HepG2 (cell line): ENCODE results near the gene RNF149. TPM values are rescaled to one million over a fixed set of nuclear protein-coding genes. Genes with fewer than 3 reads are reported as not detected.

Experiments used
- ATAC-seq: fragments of 200-7000 bp; cut with Tn5 transposase; 3 replicates; pipeline ENCODE4 v1.9.1; 2020; ENCODE audit warnings: mild to moderate bottlenecking, moderate library complexity
- BruUV-seq: library from RNA; stranded (reverse); fragments of 400-500 nt; replicated peaks from 2 replicates; lab custom pipeline; 2021; lab: Mats Ljungman, UMichigan
- CTCF ChIA-PET: fragments of 300-600 bp; formaldehyde crosslinking; extraction: SDS; loops from one replicate; lab custom pipeline; 2021; ENCODE audit warnings: low total read pairs, inconsistent platforms, low intra/inter-chr PET ratio; lab: Yijun Ruan, JAX
- POLR2A ChIA-PET: fragments of 350-600 bp; sonication (Branson Sonifier 250); formaldehyde crosslinking; loops from one replicate; lab custom pipeline; 2020; ENCODE audit warnings: antibody characterized with exemption, inconsistent platforms; lab: Yijun Ruan, JAX
- DNase-seq: peaks from one replicate; pipeline ENCODE4 v3.0.0-alpha.2; 2015; ENCODE audit warnings: low spot score
- FAIRE-seq: peaks from 3 replicates; lab custom pipeline; 2011; peaks lifted over from hg19 to GRCh38; lab: Jason Lieb, UNC
- H2AFZ ChIP-seq: one replicate; pipeline ENCODE4 v1.6.1; 2011; ENCODE audit warnings: low read length, inconsistent platforms
- H3K27ac ChIP-seq: fragments of 300-600 bp; 3 replicates; pipeline ENCODE4 v1.8.0; 2011; ENCODE audit warnings: mixed run types, mild to moderate bottlenecking, mixed read lengths, low read length, inconsistent platforms; ENCODE audit not compliant: insufficient read depth; ENCODE audit errors: extremely low read length
- H3K27me3 ChIP-seq, 2 experiments: fragments of 200-600 bp in 1 of 2; 2 replicates in 1 of 2; 3 replicates in 1 of 2; pipeline versions ENCODE4 v1.6.0 to v1.8.0; 2011; ENCODE audit warnings: low read length in 2 of 2, mild to moderate bottlenecking in 2 of 2, moderate library complexity in 2 of 2, inconsistent platforms in 1 of 2; ENCODE audit not compliant: insufficient read depth in 2 of 2, control insufficient read depth in 1 of 2
- H3K36me3 ChIP-seq, 2 experiments: fragments of 200-600 bp in 1 of 2; replicated peaks in 1 of 2; 2 replicates in 1 of 2; 3 replicates in 1 of 2; pipeline versions ENCODE4 v1.5.1 to v1.8.0; 2011; ENCODE audit warnings: low read length in 2 of 2, inconsistent platforms in 1 of 2; ENCODE audit not compliant: insufficient read depth in 2 of 2, control insufficient read depth in 1 of 2
- H3K4me1 ChIP-seq: 2 replicates; pipeline ENCODE4 v1.5.1; 2012; ENCODE audit warnings: low read length, inconsistent platforms; ENCODE audit not compliant: insufficient read depth
- H3K4me2 ChIP-seq: 2 replicates; pipeline ENCODE4 v1.6.0; 2011; ENCODE audit warnings: low read depth, low read length, inconsistent platforms
- H3K4me3 ChIP-seq, 3 experiments: fragments of 200-600 bp in 1 of 3; sonication (generic), shearing (Covaris generic) in 1 of 3; replicated peaks in 1 of 3; 2 replicates each; pipeline ENCODE4 v1.5.1; 2011 to 2016; ENCODE audit warnings: low read length in 3 of 3, inconsistent platforms in 2 of 3, low read depth in 2 of 3, mild to moderate bottlenecking in 2 of 3, control low read depth in 1 of 3, mixed read lengths in 1 of 3; ENCODE audit not compliant: insufficient read depth in 1 of 3
- H3K79me2 ChIP-seq: one replicate; pipeline ENCODE4 v1.6.1; 2011; ENCODE audit warnings: low read length, inconsistent platforms; ENCODE audit not compliant: insufficient read depth
- H3K9ac ChIP-seq: 2 replicates; pipeline ENCODE4 v1.6.0; 2011; ENCODE audit warnings: mild to moderate bottlenecking, low read depth, low read length, inconsistent platforms; ENCODE audit not compliant: insufficient read depth
- H3K9me3 ChIP-seq: 2 replicates; pipeline ENCODE4 v1.5.1; 2012; ENCODE audit warnings: mild to moderate bottlenecking, low read length
- H4K20me1 ChIP-seq: 2 replicates; pipeline ENCODE4 v1.6.0; 2011; ENCODE audit warnings: inconsistent platforms, mild to moderate bottlenecking, low read length, moderate library complexity; ENCODE audit not compliant: insufficient read depth
- MAF1 ChIP-seq: sonication (generic); formaldehyde crosslinking; IDR thresholded peaks from 2 replicates; pipeline ENCODE4 v1.5.0; 2020; ENCODE audit warnings: missing genetic modification reagents, borderline replicate concordance
- MAZ ChIP-seq, 2 experiments: sonication (generic) in 1 of 2; formaldehyde crosslinking in 1 of 2; IDR thresholded peaks; 2 replicates each; pipeline versions ENCODE4 v1.5.0 to v1.6.1; 2012 to 2020; ENCODE audit warnings: low read depth in 2 of 2, mild to moderate bottlenecking in 2 of 2, borderline replicate concordance in 1 of 2, improper control_type of control experiment in 1 of 2, low read length in 1 of 2, missing genetic modification reagents in 1 of 2, moderate library complexity in 1 of 2
- SYNCRIP ChIP-seq: fragments of 200-400 bp; formaldehyde crosslinking; IDR thresholded peaks from 2 replicates; pipeline ENCODE4 v1.6.1; 2018; ENCODE audit warnings: mild to moderate bottlenecking, low read depth, low read length; ENCODE audit not compliant: insufficient read depth
- ZBED4 ChIP-seq: sonication (generic); formaldehyde crosslinking; IDR thresholded peaks from 2 replicates; pipeline ENCODE4 v1.4.0; 2020; ENCODE audit warnings: missing genetic modification reagents, borderline replicate concordance
- ZBTB42 ChIP-seq: sonication (generic); formaldehyde crosslinking; IDR thresholded peaks from 2 replicates; pipeline ENCODE4 v1.5.0; 2020; ENCODE audit warnings: mild to moderate bottlenecking, missing genetic modification reagents
- ZNF75D ChIP-seq: sonication (generic); formaldehyde crosslinking; IDR thresholded peaks from 2 replicates; pipeline ENCODE4 v1.8.1; 2023; ENCODE audit warnings: missing genetic modification reagents, mild to moderate bottlenecking, borderline replicate concordance
- ZNF841 ChIP-seq: sonication (generic); formaldehyde crosslinking; IDR thresholded peaks from 2 replicates; pipeline ENCODE4 v1.8.1; 2023; ENCODE audit warnings: missing genetic modification reagents, borderline replicate concordance
- ZSCAN12 ChIP-seq: sonication (generic); formaldehyde crosslinking; IDR thresholded peaks from 2 replicates; pipeline ENCODE4 v1.9.0; 2021; ENCODE audit warnings: mild to moderate bottlenecking, missing genetic modification reagents
- WGBS: methylation state at CpG from one replicate; pipeline ENCODE4 v1.1.6; 2017; ENCODE audit warnings: low lambda C conversion rate; 5-methylcytosine and 5-hydroxymethylcytosine counted together
- in situ Hi-C: cut with HindIII; loops from 2 replicates; pipeline ENCODE4 v1.10.0; 2017; ENCODE audit warnings: low pct_unique_long_range_greater_than_20kb; ENCODE audit not compliant: extremely low pct_ligation_motif_present
- intact Hi-C: fragments of 100-400 bp; cut with micrococcal nuclease; formaldehyde crosslinking; loops from one replicate; pipeline ENCODE4 v1.10.0; 2022; ENCODE audit not compliant: unreplicated experiment
- polyA plus RNA-seq, 8 experiments: library from polyadenylated mRNA; depleted of rRNA in 3 of 8; stranded (reverse) in 7 of 8; unstranded in 1 of 8; fragments of >200 nt; fragmentation: Illumina TruSeq in 4 of 8; extraction: Trizol in 4 of 8; gene quantifications; 2 replicates each; pipeline versions ENCODE4 v1.2.1 to v1.2.3, GENCODE V29; 2011 to 2016; ENCODE audit warnings: low read depth in 4 of 8, missing spikeins in 1 of 8, mixed read lengths in 1 of 8; ENCODE audit not compliant: insufficient read depth in 1 of 8
- total RNA-seq, 5 experiments: library from RNA; depleted of rRNA; stranded (reverse); fragments of >200 nt; fragmentation: Illumina TruSeq; extraction: Trizol; gene quantifications; 2 replicates each; pipeline ENCODE4 v1.2.3, GENCODE V29; 2016; ENCODE audit warnings: low read depth in 1 of 5
- TF ChIP-seq, protein P1 (sequence below), 2 experiments: fragments of 450-650 bp in 1 of 2; sonication (generic) in 1 of 2; formaldehyde crosslinking in 1 of 2; IDR thresholded peaks; 2 replicates each; pipeline versions ENCODE4 v1.6.1 to v1.8.0; 2016 to 2022; ENCODE audit warnings: antibody characterized with exemption in 1 of 2, mild to moderate bottlenecking in 1 of 2, missing genetic modification reagents in 1 of 2

The RNF149 gene
- total and polyA plus RNA-seq, 2 of the 13 experiments (the other 11 are each of a cell fraction or from before 2014, with no cell fraction given), result 87.6 to 109 TPM

DNA sequence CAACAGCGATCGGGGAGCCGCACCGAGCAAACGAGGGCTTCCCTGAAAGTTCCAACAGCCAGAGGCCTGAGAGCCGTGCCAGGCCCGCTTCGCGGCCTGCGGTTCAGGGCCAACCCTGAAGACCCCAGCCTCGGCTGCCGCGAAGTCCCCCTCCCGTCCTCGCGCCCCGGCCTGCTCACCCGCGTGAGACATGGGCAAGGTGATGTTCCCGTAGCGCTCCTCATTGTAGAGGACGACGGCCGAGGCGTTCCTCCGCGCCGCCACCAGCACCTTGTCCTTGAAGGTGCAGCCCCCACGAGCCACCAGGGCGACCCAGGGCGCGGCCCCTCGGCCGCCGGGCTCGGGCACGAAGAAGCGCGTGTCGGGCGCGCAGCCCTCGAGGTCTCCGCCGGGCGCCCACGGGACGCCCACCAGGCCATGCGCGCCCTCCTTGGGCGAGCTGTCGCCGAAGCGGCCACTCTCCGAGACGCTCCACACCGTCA lies 510 bp downstream of the RNF149 start:
- H3K27ac ChIP-seq, result peak overlapping the region; percentile 85
- H3K27me3 ChIP-seq, result no peaks in the 10 kb centered on the region; a peak in 1 of 5 replicates
- WGBS, result under 1% methylated on average over 20 of the region's 57 CpGs
- intact Hi-C loops (loop anchor here (1.0 to 5.0 kb wide), 3 partner anchors 11 to 34 kb away; no protein-coding TSS in a partner anchor), in situ Hi-C loops (no loop called here)
- H3K36me3 ChIP-seq, result peaks cover 0 to 11% of the 10 kb centered on the region in 2 experiments; a peak in 1 of 5 replicates
- FAIRE-seq, result no peak
- ChIA-PET POLR2A (interaction anchor here (0.9 to 4.0 kb wide), 18 partner anchors 8 to 485 kb away, joined by 3 to 37 read pairs (median 5); partner anchors contain the start of gene CNOT11), CTCF (no interaction called here)
- H3K4me1 ChIP-seq, result peaks cover 71% of the 10 kb centered on the region
- H3K4me2 ChIP-seq, result peak overlapping the region; percentile 82
- DNase-seq, result no peak
- peaks cover 54% of the 10 kb centered on the region for H3K79me2 ChIP-seq
- peak; percentile 15 for ATAC-seq
- H4K20me1 ChIP-seq, result peaks cover 38% of the 10 kb centered on the region
- peak overlapping the region; percentile 98 for H3K9ac ChIP-seq
- peak overlapping the region; percentile 76 to 95 (median 93) for H3K4me3 ChIP-seq
- BruUV-seq, result no TSS peak
- H3K9me3 ChIP-seq, result no peaks in the 10 kb centered on the region
- H2AFZ ChIP-seq, result no peak overlapping the region
- 0 out of 2 replicates have a peak, but pooled peaks have one; percentile 81 for TF ChIP-seq ZSCAN12 (CRISPR knock-in tag)
- 0 out of 2 replicates have a peak, but pooled peaks have one; percentile 12 for TF ChIP-seq SYNCRIP
- TF ChIP-seq, protein P1, sequence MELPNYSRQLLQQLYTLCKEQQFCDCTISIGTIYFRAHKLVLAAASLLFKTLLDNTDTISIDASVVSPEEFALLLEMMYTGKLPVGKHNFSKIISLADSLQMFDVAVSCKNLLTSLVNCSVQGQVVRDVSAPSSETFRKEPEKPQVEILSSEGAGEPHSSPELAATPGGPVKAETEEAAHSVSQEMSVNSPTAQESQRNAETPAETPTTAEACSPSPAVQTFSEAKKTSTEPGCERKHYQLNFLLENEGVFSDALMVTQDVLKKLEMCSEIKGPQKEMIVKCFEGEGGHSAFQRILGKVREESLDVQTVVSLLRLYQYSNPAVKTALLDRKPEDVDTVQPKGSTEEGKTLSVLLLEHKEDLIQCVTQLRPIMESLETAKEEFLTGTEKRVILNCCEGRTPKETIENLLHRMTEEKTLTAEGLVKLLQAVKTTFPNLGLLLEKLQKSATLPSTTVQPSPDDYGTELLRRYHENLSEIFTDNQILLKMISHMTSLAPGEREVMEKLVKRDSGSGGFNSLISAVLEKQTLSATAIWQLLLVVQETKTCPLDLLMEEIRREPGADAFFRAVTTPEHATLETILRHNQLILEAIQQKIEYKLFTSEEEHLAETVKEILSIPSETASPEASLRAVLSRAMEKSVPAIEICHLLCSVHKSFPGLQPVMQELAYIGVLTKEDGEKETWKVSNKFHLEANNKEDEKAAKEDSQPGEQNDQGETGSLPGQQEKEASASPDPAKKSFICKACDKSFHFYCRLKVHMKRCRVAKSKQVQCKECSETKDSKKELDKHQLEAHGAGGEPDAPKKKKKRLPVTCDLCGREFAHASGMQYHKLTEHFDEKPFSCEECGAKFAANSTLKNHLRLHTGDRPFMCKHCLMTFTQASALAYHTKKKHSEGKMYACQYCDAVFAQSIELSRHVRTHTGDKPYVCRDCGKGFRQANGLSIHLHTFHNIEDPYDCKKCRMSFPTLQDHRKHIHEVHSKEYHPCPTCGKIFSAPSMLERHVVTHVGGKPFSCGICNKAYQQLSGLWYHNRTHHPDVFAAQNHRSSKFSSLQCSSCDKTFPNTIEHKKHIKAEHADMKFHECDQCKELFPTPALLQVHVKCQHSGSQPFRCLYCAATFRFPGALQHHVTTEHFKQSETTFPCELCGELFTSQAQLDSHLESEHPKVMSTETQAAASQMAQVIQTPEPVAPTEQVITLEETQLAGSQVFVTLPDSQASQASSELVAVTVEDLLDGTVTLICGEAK (IDR thresholded peaks at IDR 0.05), result no peak
- TF ChIP-seq, protein P1 (CRISPR knock-in tag; IDR thresholded peaks at IDR 0.05), result 0 out of 2 replicates have a peak, but pooled peaks have one; percentile 16
- 0 out of 2 replicates have a peak, but pooled peaks have one; percentile 5 for TF ChIP-seq ZNF841 (CRISPR knock-in tag)
- TF ChIP-seq ZBTB42, result no peak
- peak; percentile 60; the same call in 1 of the 2 replicates for TF ChIP-seq ZNF75D (CRISPR knock-in tag)
- TF ChIP-seq MAF1 (CRISPR knock-in tag), result 0 out of 2 replicates have a peak, but pooled peaks have one; percentile 32
- TF ChIP-seq ZBED4 (CRISPR knock-in tag), result peak; percentile 65
- no peak for TF ChIP-seq MAZ (IDR thresholded peaks at IDR 0.05; ENCODE audit: borderline replicate concordance, low read depth, low read length)
- TF ChIP-seq MAZ (CRISPR knock-in tag; IDR thresholded peaks at IDR 0.05; ENCODE audit: low read depth), result no peak
